NCI-H524 (cell line): Measurements from ENCODE around the gene COL23A1.
A peak's percentile ranks its signal among the peaks of the same experiment; 100 is the strongest.

Experiments
- DNase-seq, 2 experiments: peaks; one replicate each; lab custom pipeline; 2025; lab: John Stamatoyannopoulos, UW

Gene COL23A1

GRCh38 chr5:178283520-178283919, 306.7 kb downstream of the COL23A1 start:
- DNase-seq: no peak

- no peak for DNase-seq
Observed at GRCh38 chr5:178282391-178282790, 307.8 kb downstream of the COL23A1 start.

- DNase-seq: no peak
Observed at GRCh38 chr5:178281331-178281730, 308.9 kb downstream of the COL23A1 start.

GRCh38 chr5:178280631-178281030, 309.6 kb downstream of the COL23A1 start:
- DNase-seq: no peak

- peak; percentile 3 to 60 for DNase-seq
Observed at GRCh38 chr5:178279723-178280438, 310.3 kb downstream of the COL23A1 start.

GRCh38 chr5:178279026-178279722, 311.0 kb downstream of the COL23A1 start:
- no peak for DNase-seq

- no peak for DNase-seq
Observed at GRCh38 chr5:178278358-178279023, 311.7 kb downstream of the COL23A1 start.

GRCh38 chr5:178277866-178278265, 312.3 kb downstream of the COL23A1 start:
- no peak for DNase-seq

GRCh38 chr5:178277346-178277745, 312.8 kb downstream of the COL23A1 start:
- no peak for DNase-seq

GRCh38 chr5:178274781-178275537, 315.2 kb downstream of the COL23A1 start:
- DNase-seq: no peak

GRCh38 chr5:178273665-178274541, 316.3 kb downstream of the COL23A1 start:
- no peak for DNase-seq

- no peak for DNase-seq
Observed at GRCh38 chr5:178273041-178273440, 317.2 kb downstream of the COL23A1 start.

- no peak for DNase-seq
Observed at GRCh38 chr5:178272591-178272990, 317.6 kb downstream of the COL23A1 start.

- no peak for DNase-seq
Observed at GRCh38 chr5:178271726-178272479, 318.3 kb downstream of the COL23A1 start.

GRCh38 chr5:178271231-178271630, 319.0 kb downstream of the COL23A1 start:
- no peak for DNase-seq

- DNase-seq: no peak
Observed at GRCh38 chr5:178269499-178269898, 320.7 kb downstream of the COL23A1 start.

- DNase-seq: no peak
Observed at GRCh38 chr5:178267876-178268275, 322.3 kb downstream of the COL23A1 start.

- DNase-seq: no peak
Observed at GRCh38 chr5:178267245-178267644, 322.9 kb downstream of the COL23A1 start.

- no peak for DNase-seq
Observed at GRCh38 chr5:178266581-178266980, 323.6 kb downstream of the COL23A1 start.

GRCh38 chr5:178265746-178266145, 324.4 kb downstream of the COL23A1 start:
- DNase-seq: no peak

GRCh38 chr5:178264044-178264443, 326.1 kb downstream of the COL23A1 start:
- DNase-seq: no peak
